IMR-90 (cell line): ENCODE data around the gene AADACL4. TPM values are rescaled to one million over a fixed set of nuclear protein-coding genes. Genes with fewer than 3 reads are reported as not detected.

Experiments used
- ATAC-seq: fragments of 200-7000 bp; cut with Tn5 transposase; 2 replicates; pipeline ENCODE4 v1.9.1; 2020; ENCODE audit warnings: low read depth, mild to moderate bottlenecking, moderate library complexity
- BruUV-seq: library from RNA; stranded (reverse); fragments of 400-500 nt; replicated peaks from 2 replicates; lab custom pipeline; 2021; lab: Mats Ljungman, UMichigan
- CTCF ChIA-PET: fragments of 300-600 bp; formaldehyde crosslinking; extraction: SDS; loops from one replicate; lab custom pipeline; 2021; ENCODE audit warnings: antibody characterized with exemption; lab: Yijun Ruan, JAX
- POLR2A ChIA-PET: fragments of 300-600 bp; sonication (Branson Sonifier 250); formaldehyde crosslinking; loops from one replicate; lab custom pipeline; 2022; ENCODE audit warnings: antibody characterized with exemption; ENCODE audit not compliant: unreplicated experiment; lab: Charles Lee
- DNase-seq: peaks from one replicate; pipeline ENCODE4 v3.0.0; 2013
- H2AFZ ChIP-seq: replicated peaks from 2 replicates; pipeline ENCODE3; 2013; ENCODE audit warnings: low read length, mild to moderate bottlenecking; ENCODE audit not compliant: poor library complexity
- H2AK5ac ChIP-seq: 2 replicates; pipeline ENCODE4 v1.6.1; 2013; ENCODE audit warnings: low read depth, low read length, inconsistent platforms
- H2AK9ac ChIP-seq: replicated peaks from 2 replicates; pipeline ENCODE3; 2013; ENCODE audit warnings: mild to moderate bottlenecking, low read depth, low read length, moderate library complexity; ENCODE audit not compliant: poor library complexity
- H2BK120ac ChIP-seq: 2 replicates; pipeline ENCODE4 v1.6.1; 2013; ENCODE audit warnings: low read depth, low read length, inconsistent platforms
- H2BK15ac ChIP-seq: 3 replicates; pipeline ENCODE4 v1.6.1; 2013; ENCODE audit warnings: low read depth, low read length, inconsistent platforms
- H2BK20ac ChIP-seq: 2 replicates; pipeline ENCODE4 v1.6.1; 2013; ENCODE audit warnings: low read depth, mild to moderate bottlenecking, inconsistent platforms, low read length, moderate library complexity
- H2BK5ac ChIP-seq: 2 replicates; pipeline ENCODE4 v1.6.1; 2013; ENCODE audit warnings: mild to moderate bottlenecking, low read depth, low read length, inconsistent platforms; ENCODE audit not compliant: poor library complexity, severe bottlenecking
- H3K14ac ChIP-seq: replicated peaks from 2 replicates; pipeline ENCODE4 v1.6.1; 2013; ENCODE audit warnings: low read depth, low read length, inconsistent platforms
- H3K18ac ChIP-seq: 2 replicates; pipeline ENCODE4 v1.6.1; 2013; ENCODE audit warnings: low read depth, low read length, control low read depth
- H3K23ac ChIP-seq: 2 replicates; pipeline ENCODE4 v1.6.1; 2013; ENCODE audit warnings: low read depth, low read length, inconsistent platforms
- H3K27ac ChIP-seq: 2 replicates; pipeline ENCODE4 v1.5.1; 2013; ENCODE audit warnings: mild to moderate bottlenecking, control low read depth, low read length; ENCODE audit not compliant: insufficient read depth
- H3K27me3 ChIP-seq: 2 replicates; pipeline ENCODE4 v1.6.1; 2013; ENCODE audit warnings: low read length; ENCODE audit not compliant: control insufficient read depth, insufficient read depth
- H3K36me3 ChIP-seq: 2 replicates; pipeline ENCODE4 v1.6.1; 2013; ENCODE audit warnings: low read length, mixed read lengths; ENCODE audit not compliant: control insufficient read depth, insufficient read depth
- H3K4ac ChIP-seq: 2 replicates; pipeline ENCODE4 v1.6.1; 2013; ENCODE audit warnings: low read depth, low read length, inconsistent platforms
- H3K4me1 ChIP-seq: 2 replicates; pipeline ENCODE4 v1.6.1; 2013; ENCODE audit warnings: low read length, mixed read lengths; ENCODE audit not compliant: control insufficient read depth, insufficient read depth
- H3K4me2 ChIP-seq: 2 replicates; pipeline ENCODE4 v1.6.1; 2013; ENCODE audit warnings: low read depth, mild to moderate bottlenecking, control low read depth, low read length, moderate library complexity
- H3K4me3 ChIP-seq: 2 replicates; pipeline ENCODE4 v1.5.1; 2013; ENCODE audit warnings: low read depth, mild to moderate bottlenecking, control low read depth, low read length, moderate library complexity; ENCODE audit not compliant: insufficient read depth
- H3K56ac ChIP-seq: 2 replicates; pipeline ENCODE4 v1.6.1; 2013; ENCODE audit warnings: low read length, inconsistent platforms; ENCODE audit not compliant: insufficient read depth; ENCODE audit errors: extremely low read depth
- H3K79me1 ChIP-seq, 2 experiments: 2 replicates each; pipeline ENCODE4 v1.6.1; 2013; ENCODE audit warnings: low read length in 2 of 2, inconsistent platforms in 1 of 2, low read depth in 1 of 2
- H3K9ac ChIP-seq: 2 replicates; pipeline ENCODE4 v1.6.1; 2013; ENCODE audit warnings: low read depth, low read length, control low read depth
- H3K9me1 ChIP-seq: 2 replicates; pipeline ENCODE4 v1.6.1; 2013; ENCODE audit warnings: low read length, inconsistent platforms; ENCODE audit not compliant: insufficient read depth
- H3K9me3 ChIP-seq: 2 replicates; pipeline ENCODE4 v1.6.1; 2013; ENCODE audit warnings: low read length; ENCODE audit not compliant: control insufficient read depth, insufficient read depth
- H4K20me1 ChIP-seq: 2 replicates; pipeline ENCODE4 v1.6.1; 2013; ENCODE audit warnings: low read length, inconsistent platforms; ENCODE audit not compliant: insufficient read depth
- H4K5ac ChIP-seq: 2 replicates; pipeline ENCODE4 v1.6.1; 2013; ENCODE audit warnings: mild to moderate bottlenecking, low read depth, low read length, control low read depth
- H4K8ac ChIP-seq, 2 experiments: 2 replicates each; pipeline ENCODE4 v1.6.1; 2013; ENCODE audit warnings: low read depth in 2 of 2, low read length in 2 of 2, control low read depth in 1 of 2, inconsistent platforms in 1 of 2
- H4K91ac ChIP-seq: 2 replicates; pipeline ENCODE4 v1.6.1; 2013; ENCODE audit warnings: low read depth, low read length, inconsistent platforms; ENCODE audit not compliant: insufficient read depth
- CTCF ChIP-seq: conservative IDR thresholded peaks from 2 replicates; pipeline ENCODE4 v1.5.1; 2012; ENCODE audit warnings: mild to moderate bottlenecking, low read depth, low read length, improper control_type of control experiment
- NFE2L2 ChIP-seq: fragments of 150-350 bp; IDR thresholded peaks from 2 replicates; pipeline ENCODE4 v1.6.1; 2016; ENCODE audit warnings: low read depth, mild to moderate bottlenecking, low read length
- WGBS, 2 experiments: methylation state at CpG; one replicate each; pipeline versions ENCODE4 v1.1.5 to v1.1.7; 2013; ENCODE audit warnings: missing lambda C conversion rate in 2 of 2; ENCODE audit not compliant: insufficient read length in 1 of 2; ENCODE audit errors: extremely low coverage in 2 of 2; 5-methylcytosine and 5-hydroxymethylcytosine counted together
- dilution Hi-C: fragments of 300-500 bp; cut with HindIII; formaldehyde crosslinking; loops from one replicate; pipeline ENCODE4 v1.14.3; 2018; ENCODE audit warnings: low sequenced_read_pairs; ENCODE audit not compliant: unreplicated experiment
- in situ Hi-C: fragments of 300-500 bp; cut with MboI; formaldehyde crosslinking; loops from 3 replicates; pipeline ENCODE4 v1.14.3; 2019; ENCODE audit warnings: low sequenced_read_pairs, inconsistent platforms, mixed read lengths
- intact Hi-C: fragments of 100-400 bp; cut with micrococcal nuclease; formaldehyde crosslinking; loops from 2 replicates; pipeline ENCODE4 v1.10.0; 2022
- polyA plus RNA-seq, 3 experiments: library from polyadenylated mRNA; depleted of rRNA; stranded (reverse); fragments of >200 nt; gene quantifications; 2 replicates each; pipeline ENCODE4 v1.2.3, GENCODE V29; 2012; ENCODE audit warnings: low replicate concordance in 1 of 3
- total RNA-seq: library from RNA; depleted of rRNA; stranded (reverse); fragments of >200 nt; gene quantifications from 2 replicates; pipeline ENCODE4 v1.2.3, GENCODE V29; 2012

Gene AADACL4
- total and polyA plus RNA-seq, 2 of the 4 experiments (the other 2 are of a cell fraction): not detected

GRCh38 chr1:12600880-12601633, 42.8 kb upstream of the AADACL4 start:
- CTCF ChIA-PET: interaction anchor here (0.7 to 1.0 kb wide), 2 partner anchors 18 to 185 kb away, joined by 3 read pairs; partner anchors contain the start of gene DHRS3
- Histone ChIP-seq H3K56ac (no peak overlapping the region), H3K4me3 (no peak overlapping the region), H4K5ac (no peak overlapping the region), H3K36me3 (no peaks in the 10 kb centered on the region), H3K23ac (no peak overlapping the region), H2BK120ac (peak overlapping the region; percentile 72), H3K9ac (no peak overlapping the region), H2AK9ac (peak overlapping the region; percentile 67), H2AFZ (peak overlapping the region; percentile 6), H3K4me2 (no peak overlapping the region), H2BK15ac (peak overlapping the region; percentile 68; the same call in 2 of the 3 replicates), H3K18ac (peak overlapping the region; percentile 58; the same call in 1 of the 2 replicates), H2BK5ac (no peak overlapping the region), H4K20me1 (peaks cover 9% of the 10 kb centered on the region; the same call in 1 of the 2 replicates), H3K9me1 (peaks cover 15% of the 10 kb centered on the region), H3K14ac (peak overlapping the region; percentile 66; the same call in 1 of the 2 replicates), H4K91ac (peak overlapping the region; percentile 33), H3K79me1 (peaks cover 11 to 28% of the 10 kb centered on the region in 2 experiments; a peak in 3 of 4 replicates), H3K27me3 (no peaks in the 10 kb centered on the region), H2AK5ac (peak overlapping the region; percentile 97), H2BK20ac (peak overlapping the region; percentile 56), H3K4ac (peak overlapping the region; percentile 65), H3K4me1 (peaks cover 35% of the 10 kb centered on the region), H3K27ac (no peak overlapping the region), H4K8ac (peak overlapping the region in 1 of 2 experiments; percentile 30; a peak in 1 of 4 replicates), H3K9me3 (no peaks in the 10 kb centered on the region)
- 100% methylated on average over 2 of the region's 9 CpGs; no CpG with 5 or more reads in 1 of the 2 experiments for WGBS, 2 experiments
- BruUV-seq: no TSS peak
- dilution Hi-C loops (no loop called here), in situ Hi-C loops (loop anchor here (25.0 kb wide), 1 partner anchor 189 kb away; no protein-coding TSS in a partner anchor), intact Hi-C loops (no loop called here)
- no peak for ATAC-seq
- TF ChIP-seq CTCF (0 out of 2 replicates have a peak, but pooled peaks have one; percentile 25), NFE2L2 (no peak)
- POLR2A ChIA-PET: no interaction called here
- no peak for DNase-seq
